Neuronal stem cell (in vitro differentiated cells): ENCODE results near the gene ETFA.

ENCODE experiments used
- DNase-seq: peaks from one replicate; pipeline ENCODE4 v3.0.0-alpha.2; 2013; ENCODE audit warnings: low spot score
- H2AFZ ChIP-seq: one replicate; pipeline ENCODE4 v1.6.1; 2013; ENCODE audit warnings: mild to moderate bottlenecking, low read length, inconsistent platforms
- H2AK5ac ChIP-seq: 2 replicates; pipeline ENCODE4 v1.6.1; 2013; ENCODE audit warnings: low read depth, mild to moderate bottlenecking, inconsistent platforms, low read length, moderate library complexity, mixed read lengths
- H2BK120ac ChIP-seq: 2 replicates; pipeline ENCODE4 v1.6.1; 2013; ENCODE audit warnings: low read depth, mild to moderate bottlenecking, inconsistent platforms, low read length, moderate library complexity, mixed read lengths
- H2BK12ac ChIP-seq: one replicate; pipeline ENCODE4 v1.6.1; 2013; ENCODE audit warnings: low read length, inconsistent platforms
- H2BK15ac ChIP-seq: 2 replicates; pipeline ENCODE4 v1.6.1; 2013; ENCODE audit warnings: mild to moderate bottlenecking, low read length, inconsistent platforms, mixed read lengths
- H2BK5ac ChIP-seq: one replicate; pipeline ENCODE4 v1.6.1; 2013; ENCODE audit warnings: inconsistent platforms, mild to moderate bottlenecking, low read length, moderate library complexity
- H3K14ac ChIP-seq: one replicate; pipeline ENCODE4 v1.6.1; 2013; ENCODE audit warnings: low read length, inconsistent platforms
- H3K18ac ChIP-seq: 2 replicates; pipeline ENCODE4 v1.6.1; 2013; ENCODE audit warnings: low read length, inconsistent platforms
- H3K23ac ChIP-seq: 2 replicates; pipeline ENCODE4 v1.6.1; 2013; ENCODE audit warnings: low read depth, mild to moderate bottlenecking, mixed read lengths, low read length, inconsistent platforms; ENCODE audit not compliant: poor library complexity
- H3K27ac ChIP-seq: replicated peaks from 3 replicates; pipeline ENCODE4 v1.5.1; 2013; ENCODE audit warnings: low read length, inconsistent platforms
- H3K27me3 ChIP-seq, 3 experiments: 2 replicates each; pipeline ENCODE4 v1.6.1; 2013; ENCODE audit warnings: low read length in 3 of 3, mild to moderate bottlenecking in 2 of 3, inconsistent platforms in 1 of 3, low read depth in 1 of 3, mixed read lengths in 1 of 3, moderate library complexity in 1 of 3; ENCODE audit not compliant: control insufficient read depth in 3 of 3, insufficient read depth in 3 of 3
- H3K36me3 ChIP-seq, 2 donors: replicated peaks in 1 of 2; 2 replicates each; pipeline ENCODE4 v1.6.1; 2013; ENCODE audit warnings: low read length in 2 of 2; ENCODE audit not compliant: control insufficient read depth in 2 of 2, insufficient read depth in 2 of 2
- H3K4ac ChIP-seq: 2 replicates; pipeline ENCODE4 v1.6.1; 2013; ENCODE audit warnings: inconsistent platforms, mild to moderate bottlenecking, low read length, moderate library complexity
- H3K4me1 ChIP-seq, 2 donors: 1 replicate in 1 of 2; 2 replicates in 1 of 2; pipeline ENCODE4 v1.6.1; 2013; ENCODE audit warnings: low read length in 2 of 2, low read depth in 1 of 2; ENCODE audit not compliant: control insufficient read depth in 2 of 2, insufficient read depth in 1 of 2
- H3K4me2 ChIP-seq: one replicate; pipeline ENCODE4 v1.6.1; 2013; ENCODE audit warnings: mild to moderate bottlenecking, low read length, inconsistent platforms; ENCODE audit not compliant: insufficient read depth, poor library complexity, severe bottlenecking
- H3K4me3 ChIP-seq, 2 donors: 2 replicates each; pipeline ENCODE4 v1.5.1; 2013; ENCODE audit warnings: low read length in 2 of 2, mild to moderate bottlenecking in 2 of 2, inconsistent platforms in 1 of 2, moderate library complexity in 1 of 2
- H3K79me1 ChIP-seq: one replicate; pipeline ENCODE4 v1.6.1; 2013; ENCODE audit warnings: low read depth, mild to moderate bottlenecking, inconsistent platforms, low read length, moderate library complexity
- H3K9ac ChIP-seq: one replicate; pipeline ENCODE4 v1.6.1; 2013; ENCODE audit warnings: mild to moderate bottlenecking, low read depth, low read length, inconsistent platforms; ENCODE audit not compliant: poor library complexity
- H3K9me3 ChIP-seq, 2 donors: replicated peaks in 1 of 2; 2 replicates each; pipeline versions ENCODE3 to v1.6.1; 2013; ENCODE audit warnings: low read length in 2 of 2, mild to moderate bottlenecking in 2 of 2, inconsistent platforms in 1 of 2, low read depth in 1 of 2, mixed read lengths in 1 of 2, moderate library complexity in 1 of 2; ENCODE audit not compliant: control insufficient read depth in 2 of 2, insufficient read depth in 1 of 2
- H4K8ac ChIP-seq: one replicate; pipeline ENCODE4 v1.6.1; 2013; ENCODE audit warnings: low read depth, mild to moderate bottlenecking, inconsistent platforms, low read length, moderate library complexity
- H4K91ac ChIP-seq: one replicate; pipeline ENCODE4 v1.6.1; 2013; ENCODE audit warnings: low read length, low read depth, mild to moderate bottlenecking, inconsistent platforms; ENCODE audit not compliant: poor library complexity
- WGBS, 2 donors: extraction: QIAGEN DNeasy Blood & Tissue Kit; methylation state at CpG; one replicate each; pipeline ENCODE4 v1.1.7; 2013; ENCODE audit warnings: missing lambda C conversion rate in 2 of 2, mixed read lengths in 1 of 2; ENCODE audit not compliant: insufficient read length in 2 of 2, insufficient replicate concordance in 1 of 2; ENCODE audit errors: extremely low coverage in 2 of 2; 5-methylcytosine and 5-hydroxymethylcytosine counted together

ETFA gene

GRCh38 chr15:76337059-76337695, 25.9 kb upstream of the ETFA start:
- no peak overlapping the region for H2BK120ac ChIP-seq
- H3K27ac ChIP-seq = no peak overlapping the region
- no peak overlapping the region for H2BK12ac ChIP-seq
- no CpG with 5 or more reads among the region's 25 CpGs for WGBS, 2 donors
- peaks cover 54 to 95% (median 85%) of the 10 kb centered on the region in 3 experiments for H3K27me3 ChIP-seq
- peaks cover 0 to 9% of the 10 kb centered on the region in 2 donors for H3K9me3 ChIP-seq
- H2AFZ ChIP-seq = peak overlapping the region; percentile 88
- no peak overlapping the region for H2BK5ac ChIP-seq
- H2BK15ac ChIP-seq = peak overlapping the region; percentile 96
- no peak overlapping the region for H4K8ac ChIP-seq
- no peak overlapping the region for H3K9ac ChIP-seq
- H3K4me3 ChIP-seq = peak overlapping the region in 1 of 2 donors; percentile 48
- H3K4me2 ChIP-seq = peak overlapping the region; percentile 64
- peak overlapping the region; percentile 86 for H2AK5ac ChIP-seq
- no peaks in the 10 kb centered on the region for H3K36me3 ChIP-seq
- no peak overlapping the region for H4K91ac ChIP-seq
- H3K23ac ChIP-seq = peak overlapping the region; percentile 98
- no peak for DNase-seq
- H3K4ac ChIP-seq = no peak overlapping the region
- H3K4me1 ChIP-seq = peaks cover 20 to 33% of the 10 kb centered on the region in 2 donors
- H3K18ac ChIP-seq = no peak overlapping the region
- H3K14ac ChIP-seq = no peak overlapping the region
- H3K79me1 ChIP-seq = peaks cover 1% of the 10 kb centered on the region

DNA sequence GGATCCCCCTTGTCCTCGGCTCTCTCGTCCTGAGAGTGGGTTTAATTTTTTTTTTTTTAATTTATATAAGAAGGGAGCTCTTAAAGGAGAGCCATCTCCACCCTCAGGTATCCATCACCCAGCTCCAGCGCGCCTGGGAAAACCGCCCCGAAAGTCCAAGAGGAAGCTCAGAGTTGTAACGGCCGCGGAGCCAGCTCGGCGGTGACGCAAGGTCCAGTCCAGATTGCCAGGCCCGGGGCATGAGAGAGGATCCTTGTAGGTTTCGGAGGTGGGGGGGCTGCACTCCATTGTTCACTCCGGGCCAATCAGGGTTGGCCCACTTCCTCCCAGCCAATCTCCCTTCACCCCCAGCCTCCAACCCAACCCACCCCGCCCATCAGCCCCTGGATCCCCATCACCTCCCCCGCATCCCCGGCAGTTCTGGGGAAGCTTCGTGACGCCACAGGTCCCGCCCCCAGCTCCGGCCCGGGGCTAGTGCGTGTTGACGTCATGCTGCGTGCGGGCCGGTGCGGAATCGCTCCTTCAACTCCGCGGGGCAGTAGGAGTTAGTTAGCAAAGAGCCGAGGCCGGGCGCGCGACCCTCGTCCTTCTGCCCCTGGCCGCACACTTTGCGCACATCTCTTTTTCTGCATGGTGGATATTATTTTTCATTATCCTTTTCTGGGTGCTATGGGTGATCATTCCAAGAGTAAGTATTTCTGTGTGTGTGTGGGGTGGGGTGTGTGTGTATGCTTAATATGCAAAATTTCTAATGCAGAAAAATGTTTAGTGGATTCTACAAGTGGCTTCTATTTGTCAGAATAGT, 25.2 kb upstream of the ETFA start, which contains the start of gene ISL2:
Gene ISL2, plus strand, starts transcription at position 520 of the 805 bp plus-strand sequence. Its CDS starts 111 bp downstream, at position 631.
- H2BK120ac ChIP-seq = no peak within 1 kb of the TSS
- peak within 1 kb of the TSS; percentile 88 for H2AFZ ChIP-seq
- peaks cover 1% of the 10 kb centered on the region for H3K79me1 ChIP-seq
- no peak within 1 kb of the TSS for H4K8ac ChIP-seq
- H3K36me3 ChIP-seq = no peaks in the 10 kb centered on the region
- peak within 1 kb of the TSS; percentile 83 for H3K4me2 ChIP-seq
- no CpG with 5 or more reads among the region's 40 CpGs for WGBS, 2 donors
- peak within 1 kb of the TSS; percentile 87 for H2BK5ac ChIP-seq
- H2BK15ac ChIP-seq = peak within 1 kb of the TSS; percentile 96
- DNase-seq = peak; percentile 90
- peak within 1 kb of the TSS; percentile 75 for H3K9ac ChIP-seq
- H3K4me1 ChIP-seq = peaks cover 17 to 33% of the 10 kb centered on the region in 2 donors
- peaks cover 0 to 7% of the 10 kb centered on the region in 2 donors for H3K9me3 ChIP-seq
- H3K4ac ChIP-seq = no peak within 1 kb of the TSS
- peak within 1 kb of the TSS; percentile 85 for H3K18ac ChIP-seq
- peaks cover 47 to 87% (median 77%) of the 10 kb centered on the region in 3 experiments for H3K27me3 ChIP-seq
- peak within 1 kb of the TSS; percentile 98 for H3K23ac ChIP-seq
- no peak within 1 kb of the TSS for H3K27ac ChIP-seq
- peak within 1 kb of the TSS; percentile 75 for H2BK12ac ChIP-seq
- no peak within 1 kb of the TSS for H3K14ac ChIP-seq
- H2AK5ac ChIP-seq = peak within 1 kb of the TSS; percentile 86
- H3K4me3 ChIP-seq = peak within 1 kb of the TSS; percentile 48 to 78
- H4K91ac ChIP-seq = no peak within 1 kb of the TSS

DNA sequence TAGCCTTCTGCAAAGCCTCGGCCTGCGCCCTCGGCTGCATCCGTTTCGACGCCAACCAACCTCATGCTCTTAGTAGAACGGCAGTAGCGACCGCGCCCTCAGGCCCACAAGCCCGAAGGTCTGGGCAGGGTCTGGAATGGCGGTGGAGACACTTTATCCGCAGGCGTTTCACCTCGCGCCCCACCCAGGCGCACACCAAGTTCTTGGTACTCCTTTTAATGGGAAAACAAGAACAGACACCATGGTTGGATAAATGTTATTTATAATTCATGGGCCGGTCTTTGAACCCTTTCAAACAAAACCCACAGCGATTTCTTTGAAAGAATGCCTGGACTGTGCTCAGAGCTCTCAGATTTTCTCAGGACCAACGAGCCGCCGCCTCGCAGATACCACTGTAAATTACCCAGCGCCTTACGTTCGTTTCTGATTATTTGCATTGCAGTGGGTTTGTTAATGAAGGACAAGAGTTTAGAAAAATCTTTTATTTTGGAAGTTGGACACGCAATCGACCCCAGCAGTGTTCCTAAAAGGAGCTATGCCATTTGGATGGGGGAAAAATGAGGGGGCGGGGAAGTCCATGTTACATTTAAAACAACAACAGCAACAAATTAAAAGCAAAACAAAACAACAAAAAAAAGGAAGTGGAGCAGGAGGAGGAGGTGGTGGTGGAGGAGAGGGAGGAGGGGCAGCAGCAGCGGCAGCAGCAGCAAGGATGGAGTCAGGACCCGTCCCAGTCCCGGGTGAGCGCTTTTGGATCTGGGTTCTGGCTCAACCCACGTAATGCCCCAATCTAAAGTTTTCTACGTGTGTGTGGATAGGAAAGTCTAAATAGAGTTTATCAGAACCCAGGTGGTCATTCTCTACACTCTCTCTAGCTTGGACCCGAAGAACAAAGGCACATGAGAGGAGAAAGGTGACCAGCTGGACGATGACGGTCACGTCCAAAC, 24.3 kb upstream of the ETFA start:
- H3K79me1 ChIP-seq = peaks cover 1% of the 10 kb centered on the region
- H4K8ac ChIP-seq = no peak overlapping the region
- peak overlapping the region; percentile 83 for H3K4me2 ChIP-seq
- no peak overlapping the region for H4K91ac ChIP-seq
- peaks cover 11 to 28% of the 10 kb centered on the region in 2 donors for H3K4me1 ChIP-seq
- H2BK15ac ChIP-seq = peak overlapping the region; percentile 30
- no peak overlapping the region for H3K4ac ChIP-seq
- peaks cover 39 to 79% (median 69%) of the 10 kb centered on the region in 3 experiments for H3K27me3 ChIP-seq
- H3K36me3 ChIP-seq = no peaks in the 10 kb centered on the region
- peak overlapping the region; percentile 85 for H3K18ac ChIP-seq
- no peak overlapping the region for H3K14ac ChIP-seq
- DNase-seq = no peak
- H2BK12ac ChIP-seq = peak overlapping the region; percentile 89
- WGBS, 2 donors = no CpG with 5 or more reads among the region's 39 CpGs
- no peak overlapping the region for H2AK5ac ChIP-seq
- no peak overlapping the region for H3K9ac ChIP-seq
- H3K23ac ChIP-seq = peak overlapping the region; percentile 49
- no peak overlapping the region for H2BK120ac ChIP-seq
- peak overlapping the region; percentile 88 for H2AFZ ChIP-seq
- peaks cover 0 to 7% of the 10 kb centered on the region in 2 donors for H3K9me3 ChIP-seq
- no peak overlapping the region for H2BK5ac ChIP-seq
- H3K27ac ChIP-seq = no peak overlapping the region
- peak overlapping the region; percentile 48 to 78 for H3K4me3 ChIP-seq
